HG02623 (cell line): ENCODE results near the gene SYNGR3.
"Not testable (repeated sequence)": the region's sequence is repeated elsewhere in the genome, so short reads cannot be mapped to it uniquely, and the experiment has no call there.

ENCODE experiments used
- ATAC-seq: cut with Tn5 transposase; IDR thresholded peaks from one replicate; pipeline ENCODE4 v1.9.1; 2021; ENCODE audit warnings: moderate library complexity; ENCODE audit not compliant: unreplicated experiment

Gene SYNGR3

GRCh38 chr16:2026461-2027023 lies 36.8 kb downstream of the SYNGR3 start, which contains the start of gene NHERF2:
NHERF2 (plus strand) TSS chr16:2026902; CDS start chr16:2027006, 104 bp downstream.
- no peak for ATAC-seq

- ATAC-seq = no peak
Measured at GRCh38 chr16:2027024-2028010, 37.5 kb downstream of the SYNGR3 start.

GRCh38 chr16:2028146-2028545 lies 38.4 kb downstream of the SYNGR3 start:
- no peak for ATAC-seq

- ATAC-seq = no peak
Measured at GRCh38 chr16:2028620-2029220, 39.0 kb downstream of the SYNGR3 start.

GRCh38 chr16:2029350-2029749 lies 39.6 kb downstream of the SYNGR3 start:
- no peak for ATAC-seq

GRCh38 chr16:2030036-2030435 lies 40.3 kb downstream of the SYNGR3 start:
- ATAC-seq = no peak

GRCh38 chr16:2031081-2031577 lies 41.4 kb downstream of the SYNGR3 start:
- ATAC-seq = no peak

- ATAC-seq = no peak
Measured at GRCh38 chr16:2032285-2033056, 42.7 kb downstream of the SYNGR3 start.

GRCh38 chr16:2033057-2033908 lies 43.5 kb downstream of the SYNGR3 start:
- ATAC-seq = no peak

- ATAC-seq = not testable (repeated sequence)
Measured at GRCh38 chr16:2033909-2034695, 44.3 kb downstream of the SYNGR3 start.

GRCh38 chr16:2034696-2035430 lies 45.1 kb downstream of the SYNGR3 start:
- no peak for ATAC-seq

GRCh38 chr16:2035431-2036199 lies 45.8 kb downstream of the SYNGR3 start:
- no peak for ATAC-seq

- no peak for ATAC-seq
Measured at GRCh38 chr16:2036200-2036966, 46.6 kb downstream of the SYNGR3 start.

- ATAC-seq = no peak
Measured at GRCh38 chr16:2037115-2037514, 47.3 kb downstream of the SYNGR3 start.

- no peak for ATAC-seq
Measured at GRCh38 chr16:2037647-2038381, 48.0 kb downstream of the SYNGR3 start.
